NCI-H2171 (cell line): Measurements from ENCODE around the gene TMED4.

Source experiments
- DNase-seq: peaks from one replicate; lab custom pipeline; 2025; lab: John Stamatoyannopoulos, UW

The TMED4 gene

GRCh38 chr7:44581879-44582603 lies at the start of gene TMED4:
TMED4 (minus strand) TSS chr7:44582231; CDS start chr7:44582206, 25 bp downstream.
- peak; percentile 96 for DNase-seq

GRCh38 chr7:44631458-44632115 lies 49.6 kb upstream of the TMED4 start:
- no peak for DNase-seq

- DNase-seq: no peak
Measured at GRCh38 chr7:44630792-44631457, 48.9 kb upstream of the TMED4 start.

GRCh38 chr7:44629829-44630522 lies 47.9 kb upstream of the TMED4 start:
- peak; percentile 85 for DNase-seq

- DNase-seq: no peak
Measured at GRCh38 chr7:44626620-44627019, 44.6 kb upstream of the TMED4 start.

GRCh38 chr7:44625526-44626471 lies 43.8 kb upstream of the TMED4 start:
- DNase-seq: no peak

GRCh38 chr7:44624318-44624717 lies 42.3 kb upstream of the TMED4 start:
- DNase-seq: no peak

GRCh38 chr7:44622342-44623151 lies 40.5 kb upstream of the TMED4 start:
- DNase-seq: no peak

- DNase-seq: no peak
Measured at GRCh38 chr7:44621750-44622103, 39.7 kb upstream of the TMED4 start.

GRCh38 chr7:44621034-44621749 lies 39.2 kb upstream of the TMED4 start:
- DNase-seq: no peak

- no peak for DNase-seq
Measured at GRCh38 chr7:44618753-44619152, 36.7 kb upstream of the TMED4 start.

GRCh38 chr7:44618045-44618444 lies 36.0 kb upstream of the TMED4 start:
- no peak for DNase-seq

- DNase-seq: no peak
Measured at GRCh38 chr7:44617225-44617890, 35.3 kb upstream of the TMED4 start.

GRCh38 chr7:44616545-44616944 lies 34.5 kb upstream of the TMED4 start:
- no peak for DNase-seq

GRCh38 chr7:44615793-44616192 lies 33.8 kb upstream of the TMED4 start:
- DNase-seq: no peak

- DNase-seq: no peak
Measured at GRCh38 chr7:44615149-44615611, 33.1 kb upstream of the TMED4 start.

GRCh38 chr7:44609829-44610228 lies 27.8 kb upstream of the TMED4 start:
- no peak for DNase-seq

GRCh38 chr7:44608916-44609648 lies 27.1 kb upstream of the TMED4 start:
- no peak for DNase-seq
